HepG2 (cell line): ENCODE data around the gene PGGT1B. TPM values are rescaled to one million over a fixed set of nuclear protein-coding genes. Genes with fewer than 3 reads are reported as not detected.

Experiments
- ATAC-seq: fragments of 200-7000 bp; cut with Tn5 transposase; 3 replicates; pipeline ENCODE4 v1.9.1; 2020; ENCODE audit warnings: mild to moderate bottlenecking, moderate library complexity
- BruUV-seq: library from RNA; stranded (reverse); fragments of 400-500 nt; replicated peaks from 2 replicates; lab custom pipeline; 2021; lab: Mats Ljungman, UMichigan
- CTCF ChIA-PET: fragments of 300-600 bp; formaldehyde crosslinking; extraction: SDS; loops from one replicate; lab custom pipeline; 2021; ENCODE audit warnings: low total read pairs, inconsistent platforms, low intra/inter-chr PET ratio; lab: Yijun Ruan, JAX
- POLR2A ChIA-PET: fragments of 350-600 bp; sonication (Branson Sonifier 250); formaldehyde crosslinking; loops from one replicate; lab custom pipeline; 2020; ENCODE audit warnings: antibody characterized with exemption, inconsistent platforms; lab: Yijun Ruan, JAX
- DNase-seq: peaks from one replicate; pipeline ENCODE4 v3.0.0-alpha.2; 2015; ENCODE audit warnings: low spot score
- FAIRE-seq: peaks from 3 replicates; lab custom pipeline; 2011; peaks lifted over from hg19 to GRCh38; lab: Jason Lieb, UNC
- H2AFZ ChIP-seq: one replicate; pipeline ENCODE4 v1.6.1; 2011; ENCODE audit warnings: low read length, inconsistent platforms
- H3K27ac ChIP-seq: fragments of 300-600 bp; 3 replicates; pipeline ENCODE4 v1.8.0; 2011; ENCODE audit warnings: mixed run types, mild to moderate bottlenecking, mixed read lengths, low read length, inconsistent platforms; ENCODE audit not compliant: insufficient read depth; ENCODE audit errors: extremely low read length
- H3K27me3 ChIP-seq, 2 experiments: fragments of 200-600 bp in 1 of 2; 2 replicates in 1 of 2; 3 replicates in 1 of 2; pipeline versions ENCODE4 v1.6.0 to v1.8.0; 2011; ENCODE audit warnings: low read length in 2 of 2, mild to moderate bottlenecking in 2 of 2, moderate library complexity in 2 of 2, inconsistent platforms in 1 of 2; ENCODE audit not compliant: insufficient read depth in 2 of 2, control insufficient read depth in 1 of 2
- H3K36me3 ChIP-seq, 2 experiments: fragments of 200-600 bp in 1 of 2; replicated peaks in 1 of 2; 2 replicates in 1 of 2; 3 replicates in 1 of 2; pipeline versions ENCODE4 v1.5.1 to v1.8.0; 2011; ENCODE audit warnings: low read length in 2 of 2, inconsistent platforms in 1 of 2; ENCODE audit not compliant: insufficient read depth in 2 of 2, control insufficient read depth in 1 of 2
- H3K4me1 ChIP-seq: 2 replicates; pipeline ENCODE4 v1.5.1; 2012; ENCODE audit warnings: low read length, inconsistent platforms; ENCODE audit not compliant: insufficient read depth
- H3K4me2 ChIP-seq: 2 replicates; pipeline ENCODE4 v1.6.0; 2011; ENCODE audit warnings: low read depth, low read length, inconsistent platforms
- H3K4me3 ChIP-seq, 3 experiments: fragments of 200-600 bp in 1 of 3; sonication (generic), shearing (Covaris generic) in 1 of 3; replicated peaks in 1 of 3; 2 replicates each; pipeline ENCODE4 v1.5.1; 2011 to 2016; ENCODE audit warnings: low read length in 3 of 3, inconsistent platforms in 2 of 3, low read depth in 2 of 3, mild to moderate bottlenecking in 2 of 3, control low read depth in 1 of 3, mixed read lengths in 1 of 3; ENCODE audit not compliant: insufficient read depth in 1 of 3
- H3K79me2 ChIP-seq: one replicate; pipeline ENCODE4 v1.6.1; 2011; ENCODE audit warnings: low read length, inconsistent platforms; ENCODE audit not compliant: insufficient read depth
- H3K9ac ChIP-seq: 2 replicates; pipeline ENCODE4 v1.6.0; 2011; ENCODE audit warnings: mild to moderate bottlenecking, low read depth, low read length, inconsistent platforms; ENCODE audit not compliant: insufficient read depth
- H3K9me3 ChIP-seq: 2 replicates; pipeline ENCODE4 v1.5.1; 2012; ENCODE audit warnings: mild to moderate bottlenecking, low read length
- H4K20me1 ChIP-seq: 2 replicates; pipeline ENCODE4 v1.6.0; 2011; ENCODE audit warnings: inconsistent platforms, mild to moderate bottlenecking, low read length, moderate library complexity; ENCODE audit not compliant: insufficient read depth
- ATF6 ChIP-seq: sonication (generic); formaldehyde crosslinking; conservative IDR thresholded peaks from 2 replicates; pipeline ENCODE4 v1.4.0; 2020; ENCODE audit warnings: missing genetic modification reagents
- CBX2 ChIP-seq, 2 experiments: fragments of 200-600 bp in 1 of 2; sonication (generic); formaldehyde crosslinking in 1 of 2; IDR thresholded peaks; 2 replicates each; pipeline versions ENCODE4 v1.7.0 to v1.8.1; 2018 to 2022; ENCODE audit warnings: low read depth in 2 of 2, low read length in 1 of 2, mild to moderate bottlenecking in 1 of 2, missing genetic modification reagents in 1 of 2
- ETS1 ChIP-seq: sonication (generic); formaldehyde crosslinking; IDR thresholded peaks from 2 replicates; pipeline ENCODE4 v1.4.0; 2020; ENCODE audit warnings: missing genetic modification reagents
- FOXP1 ChIP-seq, 2 experiments: fragments of 450-650 bp in 1 of 2; IDR thresholded peaks; 2 replicates each; pipeline ENCODE4 v1.6.1; 2017 to 2018; ENCODE audit warnings: antibody characterized with exemption in 1 of 2
- GATAD2A ChIP-seq: IDR thresholded peaks from 2 replicates; pipeline ENCODE4 v1.6.1; 2016
- GTF3A ChIP-seq: sonication (generic); formaldehyde crosslinking; conservative IDR thresholded peaks from 2 replicates; pipeline ENCODE4 v1.4.0; 2020; ENCODE audit warnings: mild to moderate bottlenecking, missing genetic modification reagents
- KAT2B ChIP-seq: fragments of 150-350 bp; IDR thresholded peaks from 2 replicates; pipeline ENCODE4 v1.6.1; 2014; ENCODE audit warnings: low read depth, low read length, borderline replicate concordance
- MTF2 ChIP-seq: sonication (generic); formaldehyde crosslinking; IDR thresholded peaks from 2 replicates; pipeline ENCODE4 v1.5.0; 2020; ENCODE audit warnings: missing genetic modification reagents, borderline replicate concordance
- NONO ChIP-seq, 2 experiments: fragments of 450-650 bp in 1 of 2; sonication (generic) in 1 of 2; formaldehyde crosslinking in 1 of 2; IDR thresholded peaks in 1 of 2; conservative IDR thresholded peaks in 1 of 2; 2 replicates each; pipeline versions ENCODE4 v1.6.1 to v1.8.0; 2017 to 2022; ENCODE audit warnings: mild to moderate bottlenecking in 1 of 2, missing genetic modification reagents in 1 of 2, moderate library complexity in 1 of 2
- PHF5A ChIP-seq: IDR thresholded peaks from one replicate; pipeline ENCODE4 v1.6.1; 2018; ENCODE audit warnings: low read depth, missing genetic modification reagents; ENCODE audit not compliant: unreplicated experiment
- RORA ChIP-seq: sonication (generic); formaldehyde crosslinking; IDR thresholded peaks from 2 replicates; pipeline ENCODE4 v1.5.0; 2020; ENCODE audit warnings: mild to moderate bottlenecking, missing genetic modification reagents, moderate library complexity
- TEAD3 ChIP-seq: optimal IDR thresholded peaks from 2 replicates; pipeline ENCODE3; 2016; ENCODE audit warnings: borderline replicate concordance
- ZBTB26 ChIP-seq: IDR thresholded peaks from 2 replicates; pipeline ENCODE4 v1.6.1; 2016; ENCODE audit warnings: missing compliant biosample characterization, missing genetic modification reagents, borderline replicate concordance
- ZBTB37 ChIP-seq: sonication (generic); formaldehyde crosslinking; IDR thresholded peaks from 2 replicates; pipeline ENCODE4 v1.4.0; 2020; ENCODE audit warnings: mild to moderate bottlenecking, missing genetic modification reagents
- ZNF570 ChIP-seq: sonication (generic); formaldehyde crosslinking; IDR thresholded peaks from 2 replicates; pipeline ENCODE4 v1.4.0; 2020; ENCODE audit warnings: mild to moderate bottlenecking, missing genetic modification reagents, borderline replicate concordance
- ZNF781 ChIP-seq: sonication (generic); formaldehyde crosslinking; IDR thresholded peaks from 2 replicates; pipeline ENCODE4 v1.5.1; 2020; ENCODE audit warnings: borderline replicate concordance, mild to moderate bottlenecking, missing genetic modification reagents; ENCODE audit errors: not compliant biosample characterization
- ZNF792 ChIP-seq: IDR thresholded peaks from 2 replicates; pipeline ENCODE4 v1.6.1; 2016
- WGBS: methylation state at CpG from one replicate; pipeline ENCODE4 v1.1.6; 2017; ENCODE audit warnings: low lambda C conversion rate; 5-methylcytosine and 5-hydroxymethylcytosine counted together
- in situ Hi-C: cut with HindIII; loops from 2 replicates; pipeline ENCODE4 v1.10.0; 2017; ENCODE audit warnings: low pct_unique_long_range_greater_than_20kb; ENCODE audit not compliant: extremely low pct_ligation_motif_present
- intact Hi-C: fragments of 100-400 bp; cut with micrococcal nuclease; formaldehyde crosslinking; loops from one replicate; pipeline ENCODE4 v1.10.0; 2022; ENCODE audit not compliant: unreplicated experiment
- polyA plus RNA-seq, 8 experiments: library from polyadenylated mRNA; depleted of rRNA in 3 of 8; stranded (reverse) in 7 of 8; unstranded in 1 of 8; fragments of >200 nt; fragmentation: Illumina TruSeq in 4 of 8; extraction: Trizol in 4 of 8; gene quantifications; 2 replicates each; pipeline versions ENCODE4 v1.2.1 to v1.2.3, GENCODE V29; 2011 to 2016; ENCODE audit warnings: low read depth in 4 of 8, missing spikeins in 1 of 8, mixed read lengths in 1 of 8; ENCODE audit not compliant: insufficient read depth in 1 of 8
- total RNA-seq, 5 experiments: library from RNA; depleted of rRNA; stranded (reverse); fragments of >200 nt; fragmentation: Illumina TruSeq; extraction: Trizol; gene quantifications; 2 replicates each; pipeline ENCODE4 v1.2.3, GENCODE V29; 2016; ENCODE audit warnings: low read depth in 1 of 5

PGGT1B gene
- total and polyA plus RNA-seq, 2 of the 13 experiments (the other 11 are each of a cell fraction or from before 2014, with no cell fraction given), result 2.4 to 42.7 TPM

- no TSS peak for BruUV-seq
- no peaks in the 10 kb centered on the region; a peak in 1 of 5 replicates for H3K27me3 ChIP-seq
- no peaks in the 10 kb centered on the region; the same call in 1 of the 2 replicates for H4K20me1 ChIP-seq
- peaks cover 27% of the 10 kb centered on the region for H3K79me2 ChIP-seq
- ATAC-seq, result no peak
- no peak overlapping the region for H3K9ac ChIP-seq
- peaks cover 29% of the 10 kb centered on the region for H3K4me1 ChIP-seq
- WGBS, result 85% methylated on average over 4 of the region's 13 CpGs
- ChIA-PET POLR2A (no interaction called here), CTCF (no interaction called here)
- H3K9me3 ChIP-seq, result no peaks in the 10 kb centered on the region
- no peak for DNase-seq
- TF ChIP-seq ZNF792 (no peak), PHF5A (CRISPR knock-in tag) (no peak), ZBTB26 (CRISPR knock-in tag) (no peak), GTF3A (CRISPR knock-in tag) (no peak), MTF2 (CRISPR knock-in tag) (no peak), KAT2B (no peak), ZNF781 (CRISPR knock-in tag) (no peak), RORA (CRISPR knock-in tag) (no peak), ETS1 (no peak), ATF6 (no peak), GATAD2A (CRISPR knock-in tag) (no peak), TEAD3 (no peak), CBX2 (IDR thresholded peaks at IDR 0.05; ENCODE audit: low read depth, low read length) (no peak), CBX2 (CRISPR knock-in tag; IDR thresholded peaks at IDR 0.05; ENCODE audit: low read depth) (no peak), NONO (IDR thresholded peaks at IDR 0.05) (no peak), NONO (CRISPR knock-in tag; conservative IDR thresholded peaks at IDR 0.05) (no peak), ZNF570 (CRISPR knock-in tag) (no peak), ZBTB37 (CRISPR knock-in tag) (no peak), FOXP1 (IDR thresholded peaks at IDR 0.05) (no peak), FOXP1 (CRISPR knock-in tag; IDR thresholded peaks at IDR 0.05) (no peak)
- TF ChIP-seq, all 625 proteins: peak for 0
- intact Hi-C loops, result no loop called here
- Histone ChIP-seq H3K4me2 (no peak overlapping the region), H3K4me3 (no peak overlapping the region), H3K27ac (no peak overlapping the region), H2AFZ (no peak overlapping the region), H3K36me3 (no peaks in the 10 kb centered on the region)
- in situ Hi-C loops, result no loop called here
- no peak for FAIRE-seq
Observed at GRCh38 chr5:115264786-115265185, 2.1 kb upstream of the PGGT1B start.
